Endodermal cell (in vitro differentiated cells): Measurements from ENCODE around the gene CERS6. TPM values are rescaled to one million over a fixed set of nuclear protein-coding genes. Genes with fewer than 3 reads are reported as not detected.

Experiments used
- DNase-seq: peaks from one replicate; pipeline ENCODE4 v3.0.0-alpha.2; 2017
- H3K27ac ChIP-seq: 2 replicates; pipeline ENCODE4 v1.5.1; 2013; ENCODE audit warnings: mild to moderate bottlenecking, low read depth, low read length, moderate library complexity
- H3K27me3 ChIP-seq: 2 replicates; pipeline ENCODE4 v1.6.1; 2013; ENCODE audit warnings: mild to moderate bottlenecking, low read length, moderate library complexity; ENCODE audit not compliant: insufficient read depth, control insufficient read depth, poor library complexity, severe bottlenecking
- H3K36me3 ChIP-seq: 2 replicates; pipeline ENCODE4 v1.7.0; 2013; ENCODE audit warnings: mild to moderate bottlenecking, low read length, moderate library complexity; ENCODE audit not compliant: control insufficient read depth, insufficient read depth
- H3K4me1 ChIP-seq: one replicate; pipeline ENCODE4 v1.7.0; 2013; ENCODE audit warnings: low read length; ENCODE audit not compliant: control insufficient read depth, insufficient read depth
- H3K4me3 ChIP-seq: 2 replicates; pipeline ENCODE4 v1.5.1; 2013; ENCODE audit warnings: mild to moderate bottlenecking, low read length, moderate library complexity
- H3K9ac ChIP-seq: 2 replicates; pipeline ENCODE4 v1.6.1; 2013; ENCODE audit warnings: mild to moderate bottlenecking, low read length, moderate library complexity; ENCODE audit not compliant: poor library complexity, severe bottlenecking; ENCODE audit errors: extremely low read depth
- H3K9me3 ChIP-seq: 2 replicates; pipeline ENCODE4 v1.6.1; 2013; ENCODE audit warnings: mild to moderate bottlenecking, low read length, moderate library complexity; ENCODE audit not compliant: control insufficient read depth
- H3K27ac Mint-ChIP-seq: 2 replicates; pipeline ENCODE4 v1.8.0; 2020; ENCODE audit warnings: mixed read lengths
- H3K27me3 Mint-ChIP-seq: 2 replicates; pipeline ENCODE4 v1.8.0; 2021; ENCODE audit warnings: mild to moderate bottlenecking, mixed read lengths; ENCODE audit not compliant: insufficient read depth
- H3K36me3 Mint-ChIP-seq: 2 replicates; pipeline ENCODE4 v1.8.0; 2020; ENCODE audit warnings: low read depth, mixed read lengths
- H3K4me1 Mint-ChIP-seq: 2 replicates; pipeline ENCODE4 v1.8.0; 2020; ENCODE audit warnings: mixed read lengths
- H3K4me3 Mint-ChIP-seq: 2 replicates; pipeline ENCODE4 v1.8.0; 2020; ENCODE audit warnings: mild to moderate bottlenecking, moderate library complexity, mixed read lengths
- H3K9me3 Mint-ChIP-seq: 2 replicates; pipeline ENCODE4 v1.8.0; 2020; ENCODE audit warnings: mild to moderate bottlenecking, mixed read lengths
- CTCF ChIP-seq: fragments of 200-600 bp; sonication (generic); conservative IDR thresholded peaks from 2 replicates; pipeline ENCODE4 v1.5.0; 2021; ENCODE audit warnings: antibody characterized with exemption, mild to moderate bottlenecking
- WGBS, 2 experiments: methylation state at CpG; one replicate each; pipeline versions ENCODE4 v1.1.5 to v1.1.7; 2013; ENCODE audit warnings: missing lambda C conversion rate in 2 of 2, mixed read lengths in 1 of 2; ENCODE audit not compliant: insufficient coverage in 1 of 2, insufficient read length in 1 of 2; 5-methylcytosine and 5-hydroxymethylcytosine counted together
- total RNA-seq, 2 donors: library from RNA; stranded (reverse); fragmentation: NEBNext Ultra II Directional in 1 of 2; extraction: Animal tissue kit (Norgen Biotek cat#: 25700) in 1 of 2; gene quantifications; 2 replicates in 1 of 2; 3 replicates in 1 of 2; pipeline ENCODE4 v1.2.1, GENCODE V29; 2021

The CERS6 gene
- total RNA-seq, 2 donors from 2014 or later = 41.3 to 52.0 TPM

- H3K27me3 ChIP-seq = no peaks in the 10 kb centered on the region
- no peaks in the 10 kb centered on the region for H3K36me3 Mint-ChIP-seq
- H3K4me3 Mint-ChIP-seq = no peak overlapping the region
Observed at GRCh38 chr2:168431301-168432024, 24.6 kb upstream of the CERS6 start.

GRCh38 chr2:168432100-168432499, 24.0 kb upstream of the CERS6 start:
- no peak overlapping the region for H3K27ac ChIP-seq
- H3K36me3 ChIP-seq = no peaks in the 10 kb centered on the region
- H3K4me1 ChIP-seq = no peaks in the 10 kb centered on the region
- Mint-ChIP-seq H3K4me3 (no peak overlapping the region), H3K4me1 (peaks cover 13% of the 10 kb centered on the region), H3K27ac (no peak overlapping the region), H3K9me3 (no peaks in the 10 kb centered on the region), H3K36me3 (no peaks in the 10 kb centered on the region), H3K27me3 (peaks cover 13% of the 10 kb centered on the region)
- no peaks in the 10 kb centered on the region for H3K9me3 ChIP-seq
- H3K9ac ChIP-seq = no peak overlapping the region
- H3K4me3 ChIP-seq = no peak overlapping the region
- DNase-seq = no peak
- WGBS, 2 experiments = 92% methylated on average over 3 of the region's 3 CpGs; no CpG with 5 or more reads in 1 of the 2 experiments
- H3K27me3 ChIP-seq = no peaks in the 10 kb centered on the region
- TF ChIP-seq CTCF = no peak

More at GRCh38 chr2:168431301-168432024, 24.6 kb upstream of the CERS6 start:
- Histone ChIP-seq H3K4me1 (no peaks in the 10 kb centered on the region), H3K9ac (no peak overlapping the region), H3K4me3 (no peak overlapping the region), H3K36me3 (no peaks in the 10 kb centered on the region), H3K9me3 (no peaks in the 10 kb centered on the region), H3K27ac (no peak overlapping the region)
- no peak for TF ChIP-seq CTCF
- peaks cover 13% of the 10 kb centered on the region for H3K27me3 Mint-ChIP-seq
- H3K4me1 Mint-ChIP-seq = peaks cover 18% of the 10 kb centered on the region
- 78% methylated on average over 1 of the region's 1 CpG; no CpG with 5 or more reads in 1 of the 2 experiments for WGBS, 2 experiments
- no peak for DNase-seq
- no peak overlapping the region for H3K27ac Mint-ChIP-seq
- no peaks in the 10 kb centered on the region for H3K9me3 Mint-ChIP-seq

GRCh38 chr2:168432565-168433186, 23.4 kb upstream of the CERS6 start:
- Mint-ChIP-seq H3K4me3 (no peak overlapping the region), H3K27me3 (peaks cover 13% of the 10 kb centered on the region), H3K9me3 (no peaks in the 10 kb centered on the region), H3K27ac (no peak overlapping the region), H3K36me3 (no peaks in the 10 kb centered on the region), H3K4me1 (peaks cover 11% of the 10 kb centered on the region)
- Histone ChIP-seq H3K9me3 (no peaks in the 10 kb centered on the region), H3K36me3 (no peaks in the 10 kb centered on the region), H3K4me3 (no peak overlapping the region), H3K27ac (no peak overlapping the region), H3K4me1 (no peaks in the 10 kb centered on the region), H3K9ac (no peak overlapping the region), H3K27me3 (no peaks in the 10 kb centered on the region)
- 82 to 87% methylated on average over 3 of the region's 3 CpGs for WGBS, 2 experiments
- no peak for TF ChIP-seq CTCF
- DNase-seq = no peak
